Esophagus muscularis mucosa (tissue), 4 donors: ENCODE data around the gene MAP3K1. TPM values are rescaled to one million over a fixed set of nuclear protein-coding genes. Genes with fewer than 3 reads are reported as not detected.

ENCODE experiments used
- DNase-seq: peaks from one replicate; pipeline ENCODE4 v3.0.0-alpha.2; 2017; ENCODE audit errors: extremely low spot score
- H3K27ac ChIP-seq, 4 donors: fragments of 200-600 bp; sonication (generic); replicated peaks in 1 of 4; 1 replicate in 3 of 4; 2 replicates in 1 of 4; pipeline ENCODE4 v1.5.1; 2016 to 2019; ENCODE audit warnings: mild to moderate bottlenecking in 1 of 4
- H3K27me3 ChIP-seq, 4 donors: fragments of 200-600 bp; sonication (generic); one replicate each; pipeline versions ENCODE4 v1.5.1 to v1.6.0; 2016 to 2019
- H3K36me3 ChIP-seq, 4 donors: fragments of 200-600 bp; sonication (generic); one replicate each; pipeline ENCODE4 v1.5.1; 2016 to 2019
- H3K4me1 ChIP-seq, 4 donors: fragments of 200-600 bp; sonication (generic); one replicate each; pipeline ENCODE4 v1.5.1; 2016 to 2019
- H3K4me3 ChIP-seq, 4 donors: fragments of 200-600 bp; sonication (generic); 1 replicate in 2 of 4; 2 replicates in 2 of 4; pipeline ENCODE4 v1.5.1; 2016 to 2019; ENCODE audit warnings: mild to moderate bottlenecking in 4 of 4, moderate library complexity in 1 of 4
- H3K9me3 ChIP-seq, 4 donors: fragments of 200-600 bp; sonication (generic); 1 replicate in 3 of 4; 2 replicates in 1 of 4; pipeline ENCODE4 v1.5.1; 2016 to 2019
- EP300 ChIP-seq: sonication (generic); formaldehyde crosslinking; IDR thresholded peaks from one replicate; pipeline ENCODE4 v1.6.1; 2017; ENCODE audit warnings: antibody characterized with exemption
- POLR2A ChIP-seq: fragments of 450-650 bp; IDR thresholded peaks from one replicate; pipeline ENCODE4 v1.6.1; 2017; ENCODE audit warnings: antibody characterized with exemption, moderate library complexity, mild to moderate bottlenecking, low read depth
- POLR2AphosphoS5 ChIP-seq, 2 donors: sonication (generic); formaldehyde crosslinking; IDR thresholded peaks; one replicate each; pipeline ENCODE4 v1.6.1; 2017; ENCODE audit warnings: antibody characterized with exemption in 2 of 2
- WGBS: methylation state at CpG from one replicate; pipeline ENCODE4 v1.1.5; 2018; 5-methylcytosine and 5-hydroxymethylcytosine counted together
- intact Hi-C: fragments of 100-400 bp; cut with DNase I; formaldehyde crosslinking; loops from one replicate; pipeline ENCODE4 v1.15.1; 2023
- total RNA-seq, 4 donors: library from RNA; depleted of rRNA; stranded (reverse); fragments of >200 nt; gene quantifications; one replicate each; pipeline versions ENCODE4 v1.1.0 to v1.2.1, GENCODE V29; 2016
- TF ChIP-seq, protein P1 (sequence below), 3 experiments: fragments of 200-600 bp in 2 of 3; fragments of 450-650 bp in 1 of 3; sonication (generic) in 2 of 3; IDR thresholded peaks; one replicate each; pipeline ENCODE4 v1.5.1; 2017 to 2019; ENCODE audit warnings: antibody characterized with exemption in 3 of 3, mild to moderate bottlenecking in 2 of 3, moderate library complexity in 1 of 3

Gene MAP3K1
- total RNA-seq, 4 donors from 2014 or later = 7.2 to 12.3 (median 8.8) TPM

DNA sequence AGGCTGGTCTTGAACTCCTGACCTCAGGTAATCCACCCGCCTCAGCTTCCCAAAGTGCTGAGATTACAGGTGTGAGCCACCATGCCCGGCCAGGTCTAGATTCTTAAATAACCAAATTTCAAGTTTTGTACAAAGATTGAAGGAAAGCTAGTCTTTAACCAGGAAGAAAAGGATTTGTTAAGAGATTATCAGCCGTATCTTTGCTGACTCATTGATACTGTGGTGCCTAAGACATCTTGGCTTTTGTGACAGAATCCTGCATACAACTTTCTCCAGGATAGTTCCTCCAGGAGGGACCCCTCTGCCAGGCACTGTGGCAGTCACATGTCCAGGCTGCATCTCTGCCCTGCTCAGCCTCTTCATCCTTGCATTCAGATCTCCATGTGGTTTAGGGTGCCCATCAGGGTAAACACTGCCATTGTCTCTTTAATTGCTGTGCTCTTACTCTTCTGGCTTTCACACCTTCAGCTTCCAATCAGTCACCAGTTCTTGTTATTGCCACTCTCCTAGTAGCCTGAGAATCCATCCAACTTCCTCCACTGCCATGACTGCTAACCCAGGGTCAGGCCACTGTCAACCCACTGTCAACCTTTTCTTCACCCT, 10.0 kb downstream of the MAP3K1 start:
- intact Hi-C loops = no loop called here
- TF ChIP-seq EP300 (no peak), POLR2A (no peak), POLR2AphosphoS5 (IDR thresholded peaks at IDR 0.05) (no peak)
- TF ChIP-seq, protein P1, sequence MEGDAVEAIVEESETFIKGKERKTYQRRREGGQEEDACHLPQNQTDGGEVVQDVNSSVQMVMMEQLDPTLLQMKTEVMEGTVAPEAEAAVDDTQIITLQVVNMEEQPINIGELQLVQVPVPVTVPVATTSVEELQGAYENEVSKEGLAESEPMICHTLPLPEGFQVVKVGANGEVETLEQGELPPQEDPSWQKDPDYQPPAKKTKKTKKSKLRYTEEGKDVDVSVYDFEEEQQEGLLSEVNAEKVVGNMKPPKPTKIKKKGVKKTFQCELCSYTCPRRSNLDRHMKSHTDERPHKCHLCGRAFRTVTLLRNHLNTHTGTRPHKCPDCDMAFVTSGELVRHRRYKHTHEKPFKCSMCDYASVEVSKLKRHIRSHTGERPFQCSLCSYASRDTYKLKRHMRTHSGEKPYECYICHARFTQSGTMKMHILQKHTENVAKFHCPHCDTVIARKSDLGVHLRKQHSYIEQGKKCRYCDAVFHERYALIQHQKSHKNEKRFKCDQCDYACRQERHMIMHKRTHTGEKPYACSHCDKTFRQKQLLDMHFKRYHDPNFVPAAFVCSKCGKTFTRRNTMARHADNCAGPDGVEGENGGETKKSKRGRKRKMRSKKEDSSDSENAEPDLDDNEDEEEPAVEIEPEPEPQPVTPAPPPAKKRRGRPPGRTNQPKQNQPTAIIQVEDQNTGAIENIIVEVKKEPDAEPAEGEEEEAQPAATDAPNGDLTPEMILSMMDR (IDR thresholded peaks at IDR 0.05) = no peak
- Histone ChIP-seq H3K27me3 (no peaks in the 10 kb centered on the region), H3K4me3 (no peak overlapping the region), H3K27ac (no peak overlapping the region), H3K36me3 (no peaks in the 10 kb centered on the region), H3K9me3 (no peaks in the 10 kb centered on the region), H3K4me1 (peaks cover 27 to 59% (median 49%) of the 10 kb centered on the region in 4 donors)
- no peak for DNase-seq
- WGBS = 85% methylated on average over 3 of the region's 3 CpGs

DNA sequence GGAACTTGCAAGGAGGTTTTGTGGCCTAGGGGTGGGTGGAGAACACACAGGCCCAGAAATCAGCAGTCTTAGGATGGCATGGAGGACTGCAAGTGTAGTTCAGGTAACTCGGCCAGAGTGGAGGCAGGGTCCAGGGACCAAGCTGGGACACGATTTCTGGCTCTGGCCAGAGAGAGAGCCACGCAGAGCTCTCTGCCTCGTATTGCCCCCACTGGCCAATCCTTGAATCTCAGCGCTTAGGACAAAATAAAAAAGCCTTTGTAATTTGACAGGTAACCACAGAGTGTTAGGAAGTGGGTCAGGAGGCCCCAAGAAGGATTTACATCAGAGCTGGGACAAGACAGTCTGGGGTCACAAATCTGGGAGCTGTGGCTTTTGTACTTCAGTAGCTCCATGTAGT, 11.7 kb downstream of the MAP3K1 start:
- Histone ChIP-seq H3K9me3 (no peaks in the 10 kb centered on the region), H3K4me1 (peaks cover 31 to 62% (median 54%) of the 10 kb centered on the region in 4 donors), H3K36me3 (no peaks in the 10 kb centered on the region), H3K27me3 (no peaks in the 10 kb centered on the region), H3K27ac (no peak overlapping the region), H3K4me3 (no peak overlapping the region)
- 56% methylated on average over 5 of the region's 5 CpGs for WGBS
- DNase-seq = no peak
- TF ChIP-seq, protein P1 (IDR thresholded peaks at IDR 0.05) = peak in 1 of 3 experiments; percentile 23
- TF ChIP-seq POLR2AphosphoS5 (IDR thresholded peaks at IDR 0.05) = no peak
- intact Hi-C loops = no loop called here

DNA sequence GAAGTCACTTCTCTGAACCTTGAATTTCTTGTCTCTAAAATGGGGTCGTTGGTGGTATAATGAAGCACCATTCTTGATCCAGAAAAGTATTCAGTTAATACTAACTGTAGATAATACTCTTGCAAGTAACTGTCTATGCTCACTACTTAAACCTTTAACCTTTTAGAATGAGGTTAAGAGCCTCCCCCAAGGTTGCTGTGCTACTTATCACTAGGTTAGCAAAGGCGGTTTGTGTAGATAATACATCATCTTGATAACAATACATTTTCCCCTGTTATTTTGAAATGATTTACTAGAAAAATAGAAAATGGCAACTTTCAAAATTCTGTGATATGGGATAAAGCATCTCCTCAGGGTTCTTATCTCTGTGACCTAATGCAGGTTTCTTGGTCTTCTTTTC, 12.6 kb downstream of the MAP3K1 start:
- intact Hi-C loops = no loop called here
- peaks cover 29 to 64% (median 57%) of the 10 kb centered on the region in 4 donors for H3K4me1 ChIP-seq
- WGBS = 91% methylated on average over 2 of the region's 2 CpGs

DNA sequence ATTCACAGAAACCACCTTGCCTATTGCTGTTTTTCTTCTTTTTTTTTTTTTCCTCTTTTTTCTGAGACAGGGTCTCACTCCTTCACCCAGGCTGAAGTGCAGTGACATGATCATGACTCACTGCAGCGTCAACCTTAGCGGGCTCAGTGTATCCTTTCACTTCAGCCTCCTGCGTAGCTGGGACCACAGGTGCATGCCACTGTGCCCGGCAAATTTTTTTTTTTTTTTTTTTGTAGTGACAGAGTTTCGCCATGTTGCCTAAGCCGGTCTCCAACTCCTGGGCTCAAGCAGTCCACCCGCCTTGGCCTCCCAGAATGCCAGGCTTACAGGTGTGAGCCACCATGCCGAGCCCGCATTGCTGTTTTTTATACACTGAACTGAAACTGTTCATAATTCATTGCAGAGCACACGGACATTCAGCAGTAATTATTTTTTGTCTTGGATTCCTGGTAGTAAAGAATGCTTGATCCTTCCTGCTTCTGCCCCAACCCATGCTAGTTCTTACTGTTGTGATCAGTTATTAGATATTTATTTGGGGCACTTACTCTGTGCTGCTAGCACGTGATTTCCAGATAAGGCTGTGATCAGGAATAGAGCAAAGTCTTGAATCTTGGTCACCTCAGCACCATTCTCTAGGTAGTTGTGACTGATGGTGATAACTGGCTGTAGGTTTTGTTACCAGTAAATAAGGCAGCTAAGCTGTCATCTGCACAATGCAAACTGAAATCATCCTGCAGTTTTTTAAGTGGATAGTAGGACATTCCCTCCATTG, 14.0 kb downstream of the MAP3K1 start:
- Histone ChIP-seq H3K36me3 (no peaks in the 10 kb centered on the region), H3K4me1 (peaks cover 33 to 64% (median 60%) of the 10 kb centered on the region in 4 donors), H3K27me3 (no peaks in the 10 kb centered on the region), H3K9me3 (no peaks in the 10 kb centered on the region), H3K27ac (no peak overlapping the region), H3K4me3 (no peak overlapping the region)
- 82% methylated on average over 11 of the region's 11 CpGs for WGBS
- TF ChIP-seq, protein P1 (IDR thresholded peaks at IDR 0.05) = no peak
- no peak for TF ChIP-seq POLR2A
- TF ChIP-seq EP300 = no peak
- no peak for TF ChIP-seq POLR2AphosphoS5 (IDR thresholded peaks at IDR 0.05)
- intact Hi-C loops = no loop called here
- no peak for DNase-seq

More for the DNA sequence above, 12.6 kb downstream of the MAP3K1 start:
- H3K4me3 ChIP-seq = no peak overlapping the region
- H3K36me3 ChIP-seq = no peaks in the 10 kb centered on the region
- TF ChIP-seq POLR2A (no peak), EP300 (no peak), POLR2AphosphoS5 (IDR thresholded peaks at IDR 0.05) (no peak)
- TF ChIP-seq, protein P1 (IDR thresholded peaks at IDR 0.05) = no peak
- no peak overlapping the region for H3K27ac ChIP-seq
- DNase-seq = no peak
- no peaks in the 10 kb centered on the region for H3K27me3 ChIP-seq
- no peaks in the 10 kb centered on the region for H3K9me3 ChIP-seq
